ENCODE measurements around the gene ZBTB34.

The ZBTB34 gene

DNA sequence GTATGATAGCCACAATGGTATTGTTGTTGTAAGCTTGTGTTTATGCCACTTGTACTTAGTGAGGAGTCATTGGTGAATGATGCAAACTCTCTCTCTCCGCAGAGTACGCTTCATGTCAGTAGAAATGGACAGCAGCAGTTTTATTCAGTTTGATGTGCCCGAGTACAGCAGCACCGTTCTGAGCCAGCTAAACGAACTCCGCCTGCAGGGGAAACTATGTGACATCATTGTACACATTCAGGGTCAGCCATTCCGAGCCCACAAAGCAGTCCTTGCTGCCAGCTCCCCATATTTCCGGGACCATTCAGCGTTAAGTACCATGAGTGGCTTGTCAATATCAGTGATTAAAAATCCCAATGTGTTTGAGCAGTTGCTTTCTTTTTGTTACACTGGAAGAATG, 18.8 kb downstream of the ZBTB34 start:
- no peak for DNase-seq (ENCODE audit: low read depth)

DNA sequence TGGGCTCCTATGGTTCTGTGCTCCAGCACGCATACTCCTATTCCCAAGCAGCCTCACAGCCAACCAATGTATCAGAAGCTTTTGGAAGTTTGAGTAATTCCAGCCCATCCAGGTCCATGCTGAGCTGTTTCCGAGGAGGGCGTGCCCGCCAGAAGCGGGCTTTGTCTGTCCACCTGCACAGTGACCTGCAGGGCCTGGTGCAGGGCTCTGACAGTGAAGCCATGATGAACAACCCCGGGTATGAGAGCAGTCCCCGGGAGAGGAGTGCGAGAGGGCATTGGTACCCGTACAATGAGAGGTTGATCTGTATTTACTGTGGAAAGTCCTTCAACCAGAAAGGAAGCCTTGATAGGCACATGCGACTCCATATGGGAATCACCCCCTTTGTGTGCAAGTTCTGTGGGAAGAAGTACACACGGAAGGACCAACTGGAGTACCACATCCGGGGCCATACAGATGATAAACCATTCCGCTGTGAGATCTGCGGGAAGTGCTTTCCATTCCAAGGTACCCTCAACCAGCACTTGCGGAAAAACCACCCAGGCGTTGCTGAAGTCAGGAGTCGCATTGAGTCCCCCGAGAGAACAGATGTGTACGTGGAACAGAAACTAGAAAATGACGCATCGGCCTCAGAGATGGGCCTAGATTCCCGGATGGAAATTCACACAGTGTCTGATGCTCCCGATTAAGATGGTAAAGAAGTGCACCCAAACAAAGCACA, 19.9 kb downstream of the ZBTB34 start:
- DNase-seq (ENCODE audit: low read depth), result no peak

DNA sequence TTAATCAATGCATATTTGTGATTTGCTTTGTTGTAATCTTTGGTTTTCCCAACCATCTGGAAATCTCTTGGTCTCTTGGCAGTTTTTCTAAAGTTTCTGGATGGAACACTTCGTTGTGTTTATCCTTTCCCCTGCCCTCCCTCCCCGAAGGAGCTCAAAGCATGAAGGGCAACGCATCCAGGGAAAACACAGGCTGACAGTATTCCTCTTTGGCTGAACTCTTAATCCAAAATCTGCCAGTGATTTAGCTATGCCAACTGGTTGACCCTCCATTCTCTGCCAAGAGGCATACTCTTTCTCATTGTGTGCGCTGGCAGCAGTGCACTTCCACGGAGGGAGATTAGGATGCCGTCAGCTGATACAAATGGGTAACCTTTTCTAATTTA, 20.5 kb downstream of the ZBTB34 start:
- no peak for DNase-seq (ENCODE audit: low read depth)

DNA sequence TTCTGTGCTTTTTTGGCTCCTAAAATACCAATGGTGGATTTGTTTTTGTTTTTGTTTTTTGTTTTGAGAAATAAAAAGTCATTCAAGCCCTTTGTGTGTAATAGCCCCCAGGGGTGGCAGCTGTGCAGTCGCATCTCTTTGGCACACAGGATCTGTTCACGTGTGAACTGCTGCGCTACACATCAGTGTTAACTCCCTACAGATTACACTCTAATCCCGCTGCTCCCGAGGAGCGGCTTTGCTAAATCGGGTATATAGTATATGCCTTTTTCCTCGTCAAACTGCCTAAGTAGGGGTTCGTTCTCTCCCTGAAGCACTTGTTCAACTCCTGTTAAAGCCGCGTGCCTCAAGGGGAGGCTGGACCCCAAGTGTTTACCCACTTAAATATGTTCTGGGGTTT, 22.3 kb downstream of the ZBTB34 start:
- no peak for DNase-seq (ENCODE audit: low read depth)

DNA sequence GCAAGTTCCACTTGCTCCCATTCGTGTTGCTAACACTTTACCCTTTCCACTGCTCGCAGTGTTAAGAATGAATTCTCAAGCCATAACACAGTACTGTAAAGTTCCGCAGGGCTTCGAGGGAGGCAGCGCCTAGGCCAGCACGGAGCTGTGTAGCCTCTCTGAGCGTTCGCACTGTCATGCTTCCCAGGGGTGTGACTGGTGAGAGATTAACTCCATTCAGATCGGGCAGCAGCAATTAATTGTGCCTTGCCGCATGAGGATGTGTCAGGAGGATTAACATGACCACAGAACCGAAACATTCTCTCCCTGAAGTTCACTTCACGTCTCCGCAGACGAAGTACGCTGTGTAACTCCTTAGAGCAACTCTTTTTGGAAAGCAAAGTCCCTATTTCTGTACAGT, 23.2 kb downstream of the ZBTB34 start:
- no peak for DNase-seq (ENCODE audit: low read depth)

DNA sequence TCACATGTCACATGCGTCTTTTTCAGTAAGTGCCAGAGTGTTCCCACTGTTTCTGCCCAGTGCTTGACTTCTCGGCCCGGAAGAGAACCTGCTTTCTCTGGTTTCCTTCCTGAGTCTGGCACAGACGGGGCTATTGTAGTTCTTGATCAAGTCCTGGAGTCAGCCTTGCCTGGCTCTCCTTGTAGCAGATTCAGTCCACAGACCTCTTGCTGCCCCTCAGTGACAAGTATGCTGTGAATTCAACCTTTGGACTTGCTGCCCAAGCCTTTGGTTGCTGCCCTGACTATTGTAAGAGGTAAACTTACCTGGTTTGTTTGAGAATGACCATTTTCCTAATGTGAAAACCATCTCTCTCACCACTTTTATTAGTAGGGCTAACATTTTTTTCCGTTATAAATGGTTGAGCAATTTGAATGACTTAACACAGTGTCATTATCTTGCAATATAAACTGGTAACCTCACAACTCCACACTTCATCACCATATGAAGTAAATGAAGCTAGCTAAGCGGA, 24.7 kb downstream of the ZBTB34 start:
- no peak for DNase-seq (ENCODE audit: low read depth)

DNA sequence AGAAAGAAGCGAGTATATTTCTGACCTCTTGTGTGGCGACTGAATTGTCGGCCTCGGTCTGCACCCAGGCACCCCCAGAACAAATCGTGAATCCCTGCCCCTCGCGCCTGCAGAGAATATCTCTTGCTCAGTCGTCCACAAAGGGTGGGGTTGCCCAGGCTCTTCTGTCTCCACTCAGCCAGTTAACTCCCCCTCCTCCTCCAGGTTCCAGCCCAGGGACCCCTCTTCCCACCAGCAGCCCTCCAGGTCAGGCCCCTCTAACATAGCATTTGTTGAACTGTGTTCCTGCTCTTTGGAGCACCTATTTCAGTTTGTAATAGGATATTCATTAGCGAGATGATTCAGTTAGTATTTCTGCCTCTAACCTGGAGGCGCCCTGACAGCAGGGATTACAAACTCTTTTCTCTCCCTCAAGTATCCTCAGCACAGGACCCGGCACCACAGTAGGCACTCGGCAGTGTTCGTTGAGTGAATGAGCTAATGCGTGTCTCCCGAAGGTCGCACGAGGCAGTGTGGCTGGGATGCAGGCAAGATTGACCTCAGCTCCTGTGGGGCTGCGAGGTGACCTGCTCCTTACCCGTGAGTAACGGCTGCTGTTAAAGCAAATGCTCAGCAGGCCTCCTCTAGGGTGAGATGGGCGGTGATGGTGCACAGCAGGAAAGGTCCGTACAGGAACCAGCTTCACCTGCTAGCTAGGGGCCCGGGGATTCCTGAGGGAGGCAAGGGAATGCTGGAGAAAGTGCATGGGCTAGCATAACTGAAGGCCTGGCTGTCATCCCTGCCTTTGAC, 25.8 kb downstream of the ZBTB34 start:
- DNase-seq (ENCODE audit: low read depth), result no peak

DNA sequence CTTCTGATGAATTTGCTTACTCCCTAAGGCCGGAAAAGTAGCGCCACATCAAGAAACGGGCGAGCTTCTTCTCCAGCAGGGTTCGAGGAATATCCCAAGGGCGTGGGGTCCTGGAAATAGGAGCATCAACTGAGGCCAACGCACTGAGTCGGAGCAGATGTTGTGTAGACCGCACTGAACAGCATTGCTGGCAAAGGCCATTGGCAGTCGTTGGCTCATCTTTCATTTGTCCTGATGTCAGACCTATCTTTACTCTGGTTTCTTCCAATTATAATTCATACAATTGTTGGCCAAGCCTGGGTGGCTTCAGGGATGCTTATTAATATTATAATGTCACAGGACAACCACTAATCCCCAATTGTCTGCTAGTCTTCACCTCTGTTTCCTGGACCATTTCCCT, 26.5 kb downstream of the ZBTB34 start:
- no peak for DNase-seq (ENCODE audit: low read depth)

DNA sequence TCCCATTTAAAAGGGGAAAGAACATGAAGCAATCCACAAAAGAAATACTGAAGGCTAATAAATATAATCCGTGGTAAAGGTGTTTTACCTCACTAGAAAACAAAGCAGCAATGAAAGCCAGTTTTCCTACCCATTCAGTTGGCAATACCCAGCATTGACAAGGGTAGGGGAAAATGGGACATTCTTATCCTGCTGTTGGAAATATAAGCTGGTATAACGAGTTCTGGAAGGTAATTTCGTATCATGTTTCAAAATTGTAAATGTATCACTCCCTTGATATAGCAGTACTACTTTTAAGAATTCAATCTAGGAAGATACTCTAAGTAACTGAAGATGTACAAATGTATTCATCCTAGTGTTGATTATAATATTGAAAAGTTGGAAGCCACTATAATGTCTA, 31.2 kb downstream of the ZBTB34 start:
- DNase-seq (ENCODE audit: low read depth), result no peak

DNA sequence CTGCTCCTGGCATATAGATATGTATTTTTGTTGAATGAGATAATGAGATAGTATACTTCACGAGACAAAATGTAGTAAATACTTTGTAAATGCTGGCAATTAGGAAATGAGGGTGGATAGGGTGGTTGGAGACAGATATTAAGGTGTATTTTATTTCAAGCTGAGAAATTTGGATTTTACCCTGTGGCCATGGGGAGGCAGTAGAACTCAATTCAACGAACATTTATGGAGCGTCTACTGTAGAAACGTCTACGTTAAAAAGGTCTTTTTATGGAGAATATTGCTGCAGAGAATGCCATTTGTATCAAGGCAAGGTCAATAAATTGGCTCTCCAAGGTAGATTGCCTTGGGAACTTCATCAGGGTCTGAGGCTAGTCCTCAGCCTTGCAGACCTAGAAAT, 32.6 kb downstream of the ZBTB34 start:
- DNase-seq (ENCODE audit: low read depth), result no peak

DNA sequence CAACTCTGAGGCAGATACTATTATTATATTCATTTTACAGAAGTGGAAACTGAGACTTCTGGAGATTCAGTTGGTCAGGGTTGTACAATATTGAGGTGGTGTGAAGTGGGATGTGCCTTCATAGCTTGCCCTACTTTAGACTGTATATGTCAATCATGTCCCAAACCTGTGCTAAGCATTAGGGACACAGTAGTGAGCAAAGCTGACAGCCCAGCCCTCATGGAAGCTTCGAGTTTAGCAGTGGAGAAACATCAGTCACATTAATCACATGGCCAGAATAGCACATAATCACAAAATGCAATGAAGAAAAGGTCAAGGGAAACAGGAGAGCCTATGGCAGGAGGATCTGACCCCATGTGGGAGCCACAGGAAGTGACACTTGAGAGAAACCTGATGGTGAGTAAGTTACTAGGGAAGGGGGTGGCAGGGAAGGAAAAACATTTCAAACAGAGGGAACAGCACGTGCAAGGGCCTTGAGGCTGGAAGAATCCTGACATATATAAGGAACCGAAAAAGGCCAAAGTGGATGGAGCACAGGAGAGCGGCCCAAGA, 33.7 kb downstream of the ZBTB34 start:
- no peak for DNase-seq (ENCODE audit: low read depth)

DNA sequence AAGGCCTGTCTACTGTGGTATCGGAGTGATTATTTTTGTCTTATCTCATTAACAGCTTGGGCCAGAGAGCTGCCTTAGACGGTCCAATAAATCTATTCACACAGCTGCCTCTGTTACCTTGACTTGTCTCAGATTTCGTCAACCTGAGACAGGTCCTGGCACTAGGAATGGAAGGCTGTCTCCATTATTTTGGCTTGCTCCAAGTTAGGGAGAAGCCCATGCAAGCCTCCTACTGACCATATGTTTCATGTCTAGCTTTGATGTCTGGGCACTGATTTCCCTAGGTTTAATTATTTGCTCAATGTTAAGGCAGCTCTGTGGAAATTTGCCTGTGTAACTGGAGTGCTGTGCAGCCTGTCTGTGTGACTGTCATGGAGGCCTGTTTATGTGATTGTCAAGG, 41.8 kb downstream of the ZBTB34 start:
- DNase-seq (ENCODE audit: low read depth), result no peak

DNA sequence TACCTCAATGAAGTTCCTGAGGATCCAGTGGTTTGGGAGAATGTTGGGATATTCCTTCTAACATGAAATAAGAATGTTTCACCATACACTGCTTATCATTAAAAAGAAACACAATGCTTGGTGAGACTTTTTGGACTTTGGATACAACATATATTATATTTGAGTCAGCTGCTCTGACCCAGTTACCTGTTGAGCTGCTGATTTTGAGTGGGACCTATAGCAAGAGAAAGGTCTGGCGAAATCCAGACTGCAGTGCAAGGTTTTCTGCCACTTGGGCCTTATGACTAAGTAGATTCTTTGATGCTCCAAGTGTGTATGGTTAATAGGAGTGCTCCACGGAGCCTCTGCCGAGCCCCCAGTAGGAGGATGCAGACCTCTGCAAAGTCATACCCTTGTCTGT, 44.1 kb downstream of the ZBTB34 start:
- no peak for DNase-seq (ENCODE audit: low read depth)

DNA sequence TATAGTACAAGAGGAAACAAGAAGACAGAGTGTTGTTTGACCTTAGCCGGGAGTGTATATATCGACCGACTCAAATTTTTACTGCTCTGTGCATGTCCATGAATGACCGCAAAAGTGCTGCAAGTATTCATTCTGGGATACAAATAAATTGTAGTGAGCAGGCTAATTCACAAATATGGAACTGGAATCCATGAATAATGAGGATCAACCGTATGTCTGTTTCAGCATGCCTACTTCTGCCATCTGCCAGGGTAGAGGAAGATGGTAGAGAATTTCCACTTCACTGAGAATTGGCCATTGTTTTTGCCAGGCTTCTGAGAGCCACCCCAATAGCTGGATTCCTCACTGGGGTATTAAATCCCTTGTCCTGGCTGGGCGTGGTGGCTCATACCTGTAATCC, 45.7 kb downstream of the ZBTB34 start:
- no peak for DNase-seq (ENCODE audit: low read depth)

DNA sequence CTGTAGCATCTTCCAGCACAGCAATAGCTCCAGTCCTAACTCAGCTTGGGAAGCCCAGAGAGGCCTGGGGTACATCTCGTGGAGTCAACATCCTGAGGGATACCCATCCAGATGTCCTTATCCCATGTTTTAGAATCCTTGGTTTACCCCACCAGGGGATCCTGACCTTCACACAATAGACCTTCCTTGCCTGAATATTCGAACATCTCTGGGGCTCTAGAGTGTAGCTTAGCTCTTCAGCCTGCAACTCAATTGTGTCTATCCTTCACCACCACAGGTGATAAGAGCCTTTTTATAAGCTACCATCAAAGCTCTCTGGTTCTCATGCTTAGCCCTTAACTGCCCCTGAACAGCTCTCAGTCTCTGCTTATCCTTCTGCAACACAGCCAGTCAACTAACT, 46.6 kb downstream of the ZBTB34 start:
- no peak for DNase-seq (ENCODE audit: low read depth)

DNA sequence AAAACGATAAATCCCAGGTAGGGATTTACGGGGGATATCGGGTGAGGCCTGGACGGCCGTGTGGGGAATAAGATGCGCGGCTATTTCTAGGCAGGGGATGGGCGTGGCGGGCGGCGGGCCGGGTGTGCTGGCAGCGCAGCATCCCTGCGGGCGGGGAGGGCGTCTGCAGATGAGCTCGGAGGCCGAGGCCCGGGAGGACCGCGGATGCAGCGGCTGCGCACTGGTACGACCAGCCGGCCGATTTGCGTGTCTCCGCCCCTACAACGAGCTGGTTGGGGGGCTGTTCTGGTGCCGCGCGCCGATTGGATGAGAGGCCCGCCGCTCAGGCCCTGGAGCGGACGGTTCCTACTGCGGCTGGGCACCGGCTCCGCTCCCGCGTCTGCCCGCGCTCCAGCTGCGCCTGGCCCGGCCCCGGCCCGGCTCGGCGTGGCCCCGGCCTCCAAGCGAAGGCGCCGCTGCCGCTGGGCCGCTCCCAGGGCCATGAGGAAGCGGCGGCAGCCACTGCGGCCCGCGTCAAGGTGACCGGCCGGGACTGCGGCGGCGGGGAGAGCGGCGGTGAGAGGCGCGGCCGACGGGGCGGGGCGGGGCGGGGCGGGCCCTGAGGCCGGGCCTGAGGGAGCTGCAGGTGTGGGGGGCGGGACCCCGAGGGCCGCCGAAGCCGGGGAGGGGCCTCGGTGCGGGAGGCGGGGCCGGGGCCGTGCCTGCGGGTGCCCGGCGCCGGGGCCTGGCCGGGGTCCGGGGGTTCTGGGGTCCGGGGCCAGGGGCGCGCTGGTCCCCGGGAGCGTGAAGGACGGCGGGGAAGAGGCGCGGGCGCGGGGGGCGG, 54.2 kb downstream of the ZBTB34 start, which contains the start of gene RALGPS1:
RALGPS1 (plus strand) TSS at position 325 of the 823 bp plus-strand sequence. CDS start 47,508 bp downstream, outside the sequence.
- DNase-seq (ENCODE audit: low read depth), result peak; percentile 78

DNA sequence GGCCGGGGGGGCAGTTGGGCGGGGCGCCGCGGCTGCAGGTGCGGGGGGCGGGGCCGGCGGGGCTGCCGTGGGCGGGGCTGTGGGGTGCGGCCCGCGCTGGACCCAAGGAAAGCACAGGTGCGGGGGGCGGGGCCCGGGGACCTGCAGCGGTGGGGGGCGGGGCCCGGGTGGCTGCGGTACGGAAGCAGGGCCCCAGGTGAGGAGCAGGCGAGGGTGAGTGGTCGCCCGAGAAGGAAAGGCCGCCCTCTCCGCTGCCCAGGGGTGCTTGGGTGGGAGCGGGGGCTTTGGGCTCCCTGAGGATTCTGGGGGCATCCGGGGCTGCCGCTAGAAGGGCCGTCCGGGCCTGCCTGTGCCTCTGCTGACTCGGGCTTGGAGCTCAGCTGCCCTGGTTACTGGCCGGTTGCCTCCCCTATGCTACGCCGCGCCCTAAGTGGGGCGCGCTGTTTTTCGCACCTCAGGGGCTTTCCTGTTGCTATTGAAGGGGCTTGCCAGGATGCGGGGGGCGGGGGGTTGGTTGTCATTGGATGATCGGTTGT, 54.9 kb downstream of the ZBTB34 start:
- DNase-seq (ENCODE audit: low read depth), result peak; percentile 4

DNA sequence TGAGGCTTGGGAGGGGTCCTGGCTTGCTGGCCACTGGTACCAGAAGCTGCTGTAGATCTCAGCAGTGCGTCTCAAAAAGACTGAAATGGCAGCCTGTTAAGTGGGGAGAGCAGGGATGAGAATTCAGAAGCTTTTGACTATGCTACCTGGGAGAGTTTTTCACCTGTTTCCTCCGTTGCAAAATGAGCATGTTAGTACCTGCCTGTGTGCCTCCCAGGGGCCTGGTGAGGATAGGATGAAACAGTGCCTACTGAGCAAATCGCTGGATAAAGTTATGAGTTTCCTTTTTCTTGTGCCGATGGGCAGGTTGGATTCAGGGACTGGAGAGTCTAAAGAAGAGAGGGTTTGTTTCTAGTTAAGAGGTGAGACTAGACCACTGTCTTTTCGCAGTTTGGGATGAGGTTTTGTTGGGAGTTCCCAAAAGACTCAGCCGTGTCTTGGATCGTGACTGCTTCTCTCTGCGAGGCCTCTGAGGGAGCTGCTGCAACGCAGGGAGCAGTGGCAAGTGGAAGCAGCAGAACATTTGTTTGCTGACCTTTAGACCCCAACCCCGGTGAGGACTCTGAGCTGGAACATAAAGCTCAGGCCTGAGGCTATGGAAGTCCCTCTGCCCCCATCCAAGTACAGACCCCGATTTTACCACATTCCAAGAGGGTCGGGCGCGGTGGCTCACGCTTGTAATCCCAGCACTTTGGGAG, 55.6 kb downstream of the ZBTB34 start:
- DNase-seq (ENCODE audit: low read depth), result no peak

DNA sequence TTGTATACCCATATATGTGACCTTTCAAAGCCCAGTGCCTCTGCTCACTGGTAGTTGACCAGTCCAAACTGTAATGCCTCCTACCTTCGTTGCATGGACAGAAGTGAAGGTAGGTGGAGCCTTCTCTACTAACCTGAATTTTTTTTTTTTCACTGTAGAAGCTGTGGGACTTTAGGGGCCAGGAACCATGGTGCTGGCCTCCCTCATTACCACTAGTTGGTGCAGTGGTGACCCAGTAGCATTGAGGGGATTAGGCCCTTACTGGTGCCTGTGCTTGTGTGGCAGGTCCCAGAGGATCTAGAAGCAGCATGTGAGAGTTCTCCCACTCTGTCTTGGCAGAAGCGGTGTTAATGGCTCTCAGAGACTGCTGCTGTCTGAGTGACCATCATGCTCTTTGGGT, 56.5 kb downstream of the ZBTB34 start:
- DNase-seq (ENCODE audit: low read depth), result no peak

DNA sequence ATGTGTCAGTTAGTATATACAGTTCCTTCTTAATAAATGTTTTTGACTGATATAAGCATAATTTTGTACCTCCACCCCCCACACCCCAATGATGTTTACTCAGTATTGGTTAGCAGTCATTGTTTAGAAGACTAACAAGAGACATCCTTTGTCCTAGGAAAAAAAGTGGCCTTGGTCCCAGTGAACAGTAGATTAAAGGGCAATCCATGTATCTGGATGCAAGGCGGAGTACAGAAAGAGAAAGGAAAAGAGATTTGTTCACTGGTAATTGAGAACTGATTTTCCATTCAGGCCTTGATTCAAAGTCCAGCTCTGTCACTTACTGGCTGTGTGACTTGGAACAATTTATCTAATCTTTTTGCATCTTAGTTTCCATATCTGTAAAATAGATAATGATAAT, 58.8 kb downstream of the ZBTB34 start:
- no peak for DNase-seq (ENCODE audit: low read depth)

DNA sequence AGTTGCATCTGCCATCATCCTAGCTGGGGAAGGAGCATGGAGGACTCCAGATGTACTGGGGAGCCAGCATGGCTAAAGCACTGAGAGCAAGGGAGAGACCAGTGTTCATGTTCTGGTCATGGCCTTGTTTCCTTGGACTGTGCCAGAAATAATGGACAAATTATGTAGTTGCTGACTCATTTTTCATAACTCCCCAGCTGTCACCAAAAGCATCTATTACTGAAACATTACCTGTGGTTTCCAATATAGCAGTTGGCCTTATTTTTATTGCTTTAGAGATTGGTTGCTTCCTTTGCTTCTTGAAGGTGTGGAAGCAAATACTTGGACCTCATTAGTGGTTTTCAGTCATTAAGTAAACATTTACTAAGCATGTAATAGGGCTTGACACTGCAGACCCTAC, 65.4 kb downstream of the ZBTB34 start:
- DNase-seq (ENCODE audit: low read depth), result no peak
